ENCODE measurements around the gene IVNS1ABP.

DNA sequence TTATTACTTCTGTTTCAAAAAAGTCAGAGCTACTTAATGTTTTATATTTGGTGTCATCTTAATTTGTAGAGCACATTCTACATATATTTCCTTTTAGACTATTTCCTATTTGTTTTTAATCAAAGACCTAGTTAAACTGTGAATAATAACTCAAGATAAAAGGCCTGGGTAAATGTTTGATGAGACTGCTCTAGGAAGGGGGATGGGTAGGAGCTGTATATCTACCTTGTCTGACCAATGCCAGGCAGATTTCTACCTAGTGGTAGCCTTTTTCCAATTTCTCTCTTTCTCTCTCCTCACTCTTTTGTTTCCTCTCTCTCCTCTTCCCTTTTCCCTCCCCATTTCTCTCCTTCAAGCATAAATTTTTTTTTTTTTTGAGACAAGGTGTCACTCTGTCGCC is 31.9 kb upstream of the IVNS1ABP start:
- TF ChIP-seq CTCF (IDR thresholded peaks at IDR 0.05; ENCODE audit: low read depth, low read length, poor library complexity, severe bottlenecking) (no peak), EZH2phosphoT487 (IDR thresholded peaks at IDR 0.05; ENCODE audit: borderline replicate concordance, low read length) (no peak)
